D721Med (cell line): ENCODE data around the gene RAP2A.

Experiments
- DNase-seq: peaks from one replicate; pipeline ENCODE4 v3.0.0; 2011; ENCODE audit warnings: low spot score; ENCODE audit not compliant: insufficient read length
- FAIRE-seq: peaks from 2 replicates; lab custom pipeline; 2011; peaks lifted over from hg19 to GRCh38; lab: Jason Lieb, UNC
- TF ChIP-seq, protein P1 (sequence below): IDR thresholded peaks from 2 replicates; pipeline ENCODE4 v1.5.1; 2012; ENCODE audit warnings: mild to moderate bottlenecking, control low read depth; ENCODE audit not compliant: insufficient read depth; ENCODE audit errors: missing control alignments

RAP2A gene

DNA sequence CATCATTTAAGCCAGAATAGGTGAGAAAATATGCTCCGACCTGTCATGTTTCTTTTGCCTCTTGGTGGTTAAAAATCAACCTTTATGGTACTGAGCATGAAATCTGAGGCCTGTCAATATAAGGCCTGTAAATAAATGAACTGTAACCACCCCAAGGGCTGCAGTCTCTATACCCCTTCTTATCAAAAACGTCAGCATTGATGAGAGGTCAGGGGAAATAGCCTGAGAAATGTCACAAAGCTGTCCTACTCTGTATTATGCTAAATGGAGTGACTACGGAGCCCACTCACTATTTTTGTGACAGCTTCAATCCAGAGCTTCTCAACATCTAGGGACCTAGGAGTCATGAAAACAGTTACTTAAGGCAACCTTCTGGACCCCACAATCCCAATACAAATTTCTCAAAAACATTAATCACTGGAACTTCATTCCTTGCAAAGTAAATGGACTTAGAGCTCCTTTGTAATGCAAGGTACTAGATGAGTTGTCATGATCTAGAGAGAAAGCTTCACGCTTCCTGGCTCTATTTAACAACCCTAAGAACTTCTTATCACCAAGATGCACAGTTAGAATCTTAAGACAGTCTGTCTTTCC lies 2.7 kb upstream of the RAP2A start:
- no peak for FAIRE-seq

DNA sequence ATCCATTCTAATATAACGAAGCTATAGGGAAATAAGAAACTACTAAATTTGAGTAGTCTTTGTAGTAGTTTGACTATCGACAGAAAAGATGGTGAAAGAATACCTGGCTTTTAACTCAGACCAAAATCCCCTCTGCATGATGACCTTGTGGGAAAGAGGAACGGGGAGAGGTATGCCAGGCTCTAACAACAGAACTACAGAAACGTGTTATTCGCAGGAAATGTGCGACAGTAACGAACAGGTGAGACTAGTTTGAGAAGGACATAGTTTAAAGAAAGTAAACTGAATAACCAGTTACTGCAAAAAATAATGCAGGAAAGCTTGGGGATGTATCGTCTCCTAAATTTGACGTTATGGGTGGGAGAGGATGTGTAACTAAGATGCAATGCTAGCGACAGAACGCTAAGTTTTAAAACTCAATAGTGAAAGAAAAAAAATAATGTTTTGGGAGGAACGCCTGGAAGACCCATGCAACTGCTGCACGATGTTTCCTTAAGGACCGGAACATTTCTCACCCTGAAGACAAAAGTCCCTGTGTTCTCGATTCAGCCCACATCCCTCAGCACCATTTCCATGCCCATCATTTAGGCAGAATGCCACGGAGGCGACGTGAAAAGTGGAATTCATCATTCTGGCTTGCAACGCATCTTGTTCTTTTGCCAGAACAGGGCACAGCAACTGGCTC lies 1.6 kb upstream of the RAP2A start:
- DNase-seq (no peak), FAIRE-seq (no peak)
- TF ChIP-seq, protein P1, sequence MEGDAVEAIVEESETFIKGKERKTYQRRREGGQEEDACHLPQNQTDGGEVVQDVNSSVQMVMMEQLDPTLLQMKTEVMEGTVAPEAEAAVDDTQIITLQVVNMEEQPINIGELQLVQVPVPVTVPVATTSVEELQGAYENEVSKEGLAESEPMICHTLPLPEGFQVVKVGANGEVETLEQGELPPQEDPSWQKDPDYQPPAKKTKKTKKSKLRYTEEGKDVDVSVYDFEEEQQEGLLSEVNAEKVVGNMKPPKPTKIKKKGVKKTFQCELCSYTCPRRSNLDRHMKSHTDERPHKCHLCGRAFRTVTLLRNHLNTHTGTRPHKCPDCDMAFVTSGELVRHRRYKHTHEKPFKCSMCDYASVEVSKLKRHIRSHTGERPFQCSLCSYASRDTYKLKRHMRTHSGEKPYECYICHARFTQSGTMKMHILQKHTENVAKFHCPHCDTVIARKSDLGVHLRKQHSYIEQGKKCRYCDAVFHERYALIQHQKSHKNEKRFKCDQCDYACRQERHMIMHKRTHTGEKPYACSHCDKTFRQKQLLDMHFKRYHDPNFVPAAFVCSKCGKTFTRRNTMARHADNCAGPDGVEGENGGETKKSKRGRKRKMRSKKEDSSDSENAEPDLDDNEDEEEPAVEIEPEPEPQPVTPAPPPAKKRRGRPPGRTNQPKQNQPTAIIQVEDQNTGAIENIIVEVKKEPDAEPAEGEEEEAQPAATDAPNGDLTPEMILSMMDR, result no peak

More for the DNA sequence above, 2.7 kb upstream of the RAP2A start:
- TF ChIP-seq, protein P1, result no peak
- no peak for DNase-seq

DNA sequence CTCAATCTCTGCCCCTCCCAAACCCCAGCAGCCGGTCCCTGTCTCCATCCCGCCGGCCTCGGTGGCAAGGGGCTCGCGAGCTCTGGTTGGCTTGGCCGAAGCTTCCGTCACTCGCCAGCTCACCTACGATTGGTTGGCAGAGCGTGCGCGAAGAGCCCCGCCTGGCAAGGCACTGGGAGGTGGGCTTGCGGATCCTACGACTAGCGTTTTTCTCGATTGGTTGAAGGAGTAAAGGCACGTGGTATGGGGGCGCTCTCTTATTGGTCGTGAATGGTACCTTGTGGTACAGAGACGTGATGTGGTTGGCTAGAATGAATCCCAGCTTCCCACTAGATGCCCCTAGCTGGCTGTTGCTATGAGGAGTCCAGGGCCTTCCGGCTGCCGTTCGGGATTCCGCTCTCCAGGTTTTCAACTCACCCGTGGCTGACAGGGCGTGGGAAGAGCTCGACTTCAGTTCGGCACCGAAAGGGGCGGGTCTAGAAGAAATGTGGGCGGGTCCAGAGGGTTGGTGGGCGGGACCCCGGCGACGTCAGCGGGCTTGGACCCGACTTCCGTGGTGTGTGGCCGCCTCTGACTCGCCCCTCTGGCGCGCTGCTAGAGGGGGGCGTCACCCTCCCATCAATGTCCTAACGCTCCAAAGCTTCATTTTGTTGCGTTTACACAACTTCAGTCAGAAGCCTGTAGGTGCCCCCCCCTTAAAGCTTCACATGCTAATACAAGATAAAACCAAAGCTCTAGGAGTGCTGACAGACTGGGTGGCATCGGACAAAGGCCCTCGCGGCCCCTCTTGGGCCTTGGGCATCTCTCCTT lies 847 bp upstream of the RAP2A start:
- TF ChIP-seq, protein P1, result no peak
- peak; percentile 83 for FAIRE-seq
- peak; percentile 26 for DNase-seq

DNA sequence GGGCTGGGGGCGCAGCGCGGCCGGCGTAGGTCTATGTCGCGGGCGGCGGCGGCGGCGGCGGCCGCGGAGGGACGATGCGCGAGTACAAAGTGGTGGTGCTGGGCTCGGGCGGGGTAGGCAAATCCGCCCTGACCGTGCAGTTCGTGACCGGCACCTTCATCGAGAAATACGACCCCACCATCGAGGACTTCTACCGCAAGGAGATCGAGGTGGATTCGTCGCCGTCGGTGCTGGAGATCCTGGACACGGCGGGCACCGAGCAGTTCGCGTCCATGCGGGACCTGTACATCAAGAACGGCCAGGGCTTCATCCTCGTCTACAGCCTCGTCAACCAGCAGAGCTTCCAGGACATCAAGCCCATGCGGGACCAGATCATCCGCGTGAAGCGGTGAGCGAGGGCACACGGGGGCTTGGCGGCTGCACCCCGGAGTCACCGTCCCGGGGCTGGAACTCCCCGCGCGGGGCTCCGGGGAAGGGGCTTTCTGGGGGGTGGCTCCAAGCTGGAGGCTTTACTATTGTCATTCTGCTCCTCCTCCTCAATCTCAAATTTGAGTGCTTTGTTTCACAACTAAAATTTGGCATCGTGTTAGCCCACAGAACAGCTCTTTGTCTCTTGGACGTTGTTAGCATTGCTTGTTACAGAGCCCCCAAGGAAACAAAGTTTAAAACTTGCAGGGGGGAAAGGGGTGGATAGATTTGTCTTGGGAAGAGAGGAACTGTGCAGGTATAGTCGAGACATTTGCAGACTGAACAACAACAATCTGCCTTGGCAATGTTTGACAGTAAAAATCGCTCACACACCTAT lies 630 bp downstream of the RAP2A start:
- TF ChIP-seq, protein P1, result no peak
- FAIRE-seq, result no peak
- no peak for DNase-seq

DNA sequence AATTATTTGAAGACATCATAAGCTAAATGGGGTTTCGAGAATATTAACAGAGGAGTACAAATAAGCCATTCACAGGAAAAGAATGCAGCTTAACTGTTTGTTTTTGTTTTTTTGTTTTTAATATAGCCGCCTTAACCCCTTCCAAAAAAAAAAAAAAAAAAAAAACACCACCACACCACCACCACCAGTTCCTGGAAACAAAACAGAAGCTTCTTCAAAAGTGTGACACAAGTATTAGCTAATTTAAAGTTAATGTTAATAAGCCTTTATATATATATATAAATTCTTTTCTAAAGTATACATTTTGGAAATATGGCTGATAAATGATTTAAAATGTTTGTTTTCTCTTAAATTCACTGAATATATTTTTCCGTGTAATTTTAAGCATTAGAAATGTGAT lies 1.4 kb downstream of the RAP2A start:
- TF ChIP-seq, protein P1, result no peak
- no peak for FAIRE-seq
- DNase-seq, result no peak

GRCh38 chr13:97435794-97436193 lies 1.8 kb downstream of the RAP2A start:
- DNase-seq (no peak), FAIRE-seq (no peak)
- TF ChIP-seq, protein P1, result no peak
